GM12872 (cell line): ENCODE measurements around the gene CYP3A5.

ENCODE experiments used
- TF ChIP-seq, protein P1 (sequence below): IDR thresholded peaks from 3 replicates; pipeline ENCODE4 v1.5.1; 2011; ENCODE audit warnings: low read depth, mild to moderate bottlenecking, low read length, moderate library complexity; ENCODE audit not compliant: insufficient read depth

Gene CYP3A5

GRCh38 chr7:99624484-99624883 is 55.3 kb downstream of the CYP3A5 start:
- TF ChIP-seq, protein P1, sequence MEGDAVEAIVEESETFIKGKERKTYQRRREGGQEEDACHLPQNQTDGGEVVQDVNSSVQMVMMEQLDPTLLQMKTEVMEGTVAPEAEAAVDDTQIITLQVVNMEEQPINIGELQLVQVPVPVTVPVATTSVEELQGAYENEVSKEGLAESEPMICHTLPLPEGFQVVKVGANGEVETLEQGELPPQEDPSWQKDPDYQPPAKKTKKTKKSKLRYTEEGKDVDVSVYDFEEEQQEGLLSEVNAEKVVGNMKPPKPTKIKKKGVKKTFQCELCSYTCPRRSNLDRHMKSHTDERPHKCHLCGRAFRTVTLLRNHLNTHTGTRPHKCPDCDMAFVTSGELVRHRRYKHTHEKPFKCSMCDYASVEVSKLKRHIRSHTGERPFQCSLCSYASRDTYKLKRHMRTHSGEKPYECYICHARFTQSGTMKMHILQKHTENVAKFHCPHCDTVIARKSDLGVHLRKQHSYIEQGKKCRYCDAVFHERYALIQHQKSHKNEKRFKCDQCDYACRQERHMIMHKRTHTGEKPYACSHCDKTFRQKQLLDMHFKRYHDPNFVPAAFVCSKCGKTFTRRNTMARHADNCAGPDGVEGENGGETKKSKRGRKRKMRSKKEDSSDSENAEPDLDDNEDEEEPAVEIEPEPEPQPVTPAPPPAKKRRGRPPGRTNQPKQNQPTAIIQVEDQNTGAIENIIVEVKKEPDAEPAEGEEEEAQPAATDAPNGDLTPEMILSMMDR: no peak

GRCh38 chr7:99623702-99624447 is 55.9 kb downstream of the CYP3A5 start:
- TF ChIP-seq, protein P1: no peak

DNA sequence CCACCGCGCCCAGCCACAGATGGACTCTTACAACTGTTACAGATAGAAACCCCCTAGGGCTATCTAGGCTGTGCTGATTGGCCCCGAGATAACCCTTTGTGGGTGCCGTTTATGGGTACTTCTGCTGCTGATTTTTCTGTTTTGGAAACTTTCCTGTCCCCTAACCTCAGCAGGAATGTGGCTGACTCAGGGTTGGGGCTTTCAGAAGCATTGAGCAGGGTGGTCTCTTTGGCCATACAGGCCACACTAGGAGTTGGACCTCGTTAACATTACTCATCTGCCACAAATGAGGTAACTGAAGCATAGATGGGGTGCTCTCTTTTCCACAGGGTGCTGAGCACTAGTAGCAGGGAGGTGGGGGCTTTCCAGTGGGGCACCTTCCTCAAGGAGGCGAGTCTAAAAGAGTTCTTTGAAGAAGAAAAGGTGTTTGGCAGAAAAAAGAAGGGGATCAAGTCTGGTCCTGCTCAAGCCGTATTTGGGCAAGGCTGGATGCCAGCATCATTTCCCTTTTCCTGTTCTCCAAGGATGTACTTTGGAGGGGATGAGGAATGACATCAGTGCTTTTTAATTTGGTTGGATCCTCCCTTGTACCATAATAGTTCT is 56.6 kb downstream of the CYP3A5 start:
- TF ChIP-seq, protein P1: no peak

DNA sequence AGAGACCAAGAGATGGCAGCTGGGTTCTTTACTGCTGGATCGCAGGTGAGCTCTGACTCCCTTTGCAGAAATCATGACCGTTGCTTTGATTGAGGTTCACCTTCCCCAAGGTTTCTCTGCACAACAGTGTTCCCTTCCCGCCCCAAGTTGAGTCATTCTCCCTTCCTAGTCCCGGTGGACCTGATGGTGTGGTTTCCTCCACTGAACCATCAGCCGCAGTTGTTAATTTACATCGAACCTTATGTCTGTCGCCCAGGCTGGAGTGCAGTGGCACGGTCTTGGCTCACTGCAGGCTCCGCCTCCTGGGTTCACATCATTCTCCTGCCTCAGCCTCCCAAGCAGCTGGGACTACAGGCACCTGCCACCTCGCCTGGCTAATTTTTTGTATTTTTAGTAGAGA is 57.2 kb downstream of the CYP3A5 start:
- TF ChIP-seq, protein P1: no peak

GRCh38 chr7:99621271-99621670 is 58.5 kb downstream of the CYP3A5 start:
- TF ChIP-seq, protein P1: no peak

DNA sequence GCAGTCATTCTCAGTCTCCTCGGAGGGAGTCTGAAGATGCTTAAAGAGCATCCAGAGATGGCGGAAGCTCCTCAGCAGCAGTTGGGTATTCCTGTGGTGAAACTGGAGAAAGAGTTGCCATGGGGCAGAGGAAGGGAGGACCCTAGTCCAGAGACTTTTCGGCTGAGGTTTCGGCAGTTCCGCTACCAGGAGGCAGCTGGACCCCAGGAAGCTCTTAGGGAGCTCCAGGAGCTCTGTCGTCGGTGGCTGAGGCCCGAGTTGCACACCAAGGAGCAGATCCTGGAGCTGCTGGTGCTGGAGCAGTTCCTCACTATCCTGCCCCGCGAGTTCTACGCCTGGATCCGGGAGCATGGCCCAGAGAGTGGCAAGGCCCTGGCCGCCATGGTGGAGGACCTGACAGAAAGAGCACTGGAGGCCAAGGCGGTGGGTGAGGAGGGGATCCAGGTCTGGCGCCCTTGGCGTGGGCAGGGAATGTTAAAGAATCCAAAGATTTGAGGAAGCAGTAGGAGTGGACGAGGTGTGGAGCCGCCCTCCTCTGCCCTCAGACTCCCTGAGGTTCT is 60.1 kb downstream of the CYP3A5 start:
- TF ChIP-seq, protein P1: no peak

DNA sequence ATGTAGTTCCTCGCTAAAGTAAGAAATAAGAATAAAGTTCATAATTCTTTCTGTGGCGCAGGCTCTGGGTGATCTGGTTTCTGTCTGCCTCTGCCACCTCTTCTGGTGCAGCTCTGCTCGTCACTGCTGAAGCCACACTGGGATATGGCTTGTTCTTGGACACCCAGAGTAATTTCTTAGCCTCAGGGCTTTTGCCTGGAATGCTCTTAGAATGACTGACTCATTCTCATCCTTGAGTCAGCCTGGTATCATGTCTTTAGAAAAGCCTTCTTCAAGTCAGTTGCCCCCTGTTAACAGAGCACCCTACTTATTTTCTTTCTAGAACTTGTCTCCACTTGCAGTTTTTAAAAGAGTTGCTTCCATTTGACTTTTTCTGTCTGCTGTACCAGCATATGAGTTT is 61.1 kb downstream of the CYP3A5 start:
- TF ChIP-seq, protein P1: no peak
